HFF-Myc (cell line): ENCODE results near the gene DNAJC15.

Experiments
- DNase-seq: peaks from one replicate; pipeline ENCODE4 v3.0.0-alpha.2; 2011; ENCODE audit warnings: low read depth; ENCODE audit errors: extremely low read depth
- H3K4me3 ChIP-seq: replicated peaks from 2 replicates; pipeline ENCODE4 v1.5.1; 2011; ENCODE audit warnings: low read depth, mild to moderate bottlenecking, control low read depth, low read length
- TF ChIP-seq, protein P1 (sequence below): IDR thresholded peaks from 2 replicates; pipeline ENCODE4 v1.5.1; 2012; ENCODE audit warnings: mild to moderate bottlenecking, low read depth, low read length, control low read depth; ENCODE audit errors: missing control alignments

The DNAJC15 gene

DNA sequence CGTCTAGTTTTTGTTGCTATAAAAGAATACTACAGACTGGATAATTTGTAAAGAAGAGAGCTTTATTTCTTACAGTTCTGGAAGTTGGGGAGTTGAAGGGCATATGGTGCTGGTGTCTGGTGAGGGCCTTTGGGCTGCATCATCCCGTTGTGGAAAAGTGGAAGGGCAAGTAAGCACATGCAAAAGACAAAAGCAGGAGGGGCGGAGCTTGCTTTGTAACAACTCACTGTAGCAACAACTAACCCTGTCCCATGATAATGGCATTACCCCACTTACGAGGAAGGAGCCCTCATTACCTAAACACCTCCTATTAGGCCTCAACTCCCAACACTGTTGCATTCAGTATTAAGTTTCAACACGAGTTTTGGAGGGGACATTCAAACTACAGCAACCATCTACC is 7.2 kb upstream of the DNAJC15 start:
- no peak for DNase-seq
- TF ChIP-seq, protein P1, sequence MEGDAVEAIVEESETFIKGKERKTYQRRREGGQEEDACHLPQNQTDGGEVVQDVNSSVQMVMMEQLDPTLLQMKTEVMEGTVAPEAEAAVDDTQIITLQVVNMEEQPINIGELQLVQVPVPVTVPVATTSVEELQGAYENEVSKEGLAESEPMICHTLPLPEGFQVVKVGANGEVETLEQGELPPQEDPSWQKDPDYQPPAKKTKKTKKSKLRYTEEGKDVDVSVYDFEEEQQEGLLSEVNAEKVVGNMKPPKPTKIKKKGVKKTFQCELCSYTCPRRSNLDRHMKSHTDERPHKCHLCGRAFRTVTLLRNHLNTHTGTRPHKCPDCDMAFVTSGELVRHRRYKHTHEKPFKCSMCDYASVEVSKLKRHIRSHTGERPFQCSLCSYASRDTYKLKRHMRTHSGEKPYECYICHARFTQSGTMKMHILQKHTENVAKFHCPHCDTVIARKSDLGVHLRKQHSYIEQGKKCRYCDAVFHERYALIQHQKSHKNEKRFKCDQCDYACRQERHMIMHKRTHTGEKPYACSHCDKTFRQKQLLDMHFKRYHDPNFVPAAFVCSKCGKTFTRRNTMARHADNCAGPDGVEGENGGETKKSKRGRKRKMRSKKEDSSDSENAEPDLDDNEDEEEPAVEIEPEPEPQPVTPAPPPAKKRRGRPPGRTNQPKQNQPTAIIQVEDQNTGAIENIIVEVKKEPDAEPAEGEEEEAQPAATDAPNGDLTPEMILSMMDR = no peak
- H3K4me3 ChIP-seq = no peak overlapping the region

DNA sequence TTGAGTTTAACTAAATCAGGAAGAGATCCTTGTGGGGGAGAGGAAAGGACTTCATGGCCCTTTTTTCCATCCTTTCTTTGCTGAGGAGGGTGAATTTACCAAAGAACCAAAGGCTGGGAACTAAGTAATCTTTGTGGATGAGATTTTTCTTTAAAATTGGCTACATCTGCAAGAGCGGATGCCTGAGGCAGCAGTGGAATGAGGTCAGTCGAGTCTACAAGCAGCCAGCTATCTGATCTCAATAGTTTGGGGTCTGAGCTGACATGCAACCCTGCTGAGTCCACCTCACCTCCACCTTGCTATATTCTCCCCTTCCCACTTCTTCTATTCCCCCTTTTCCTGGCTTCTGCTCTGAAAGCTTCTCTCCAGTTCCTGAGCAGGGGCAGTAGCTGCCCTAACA is 3.6 kb upstream of the DNAJC15 start:
- no peak for DNase-seq
- H3K4me3 ChIP-seq = no peak overlapping the region
- TF ChIP-seq, protein P1 = no peak

DNA sequence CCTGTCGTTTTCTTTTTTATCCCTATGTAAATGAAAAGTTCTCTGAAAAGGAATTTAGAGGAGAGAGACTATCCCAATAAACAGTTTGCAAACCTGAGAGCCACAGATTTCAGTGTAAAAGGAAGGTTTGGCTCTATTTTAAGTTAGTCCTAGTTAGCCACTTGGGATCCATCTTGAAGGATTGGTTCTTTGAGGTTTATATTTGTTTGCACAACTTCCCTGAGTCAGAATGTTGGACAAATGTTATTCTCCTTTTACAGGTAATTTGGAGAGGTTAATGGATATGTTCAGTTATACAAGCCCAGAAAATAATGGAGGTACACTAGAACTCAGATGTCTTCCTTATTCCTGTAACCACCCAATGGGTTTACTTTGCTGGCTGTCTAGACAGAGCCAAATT is 2.6 kb upstream of the DNAJC15 start:
- H3K4me3 ChIP-seq = no peak overlapping the region
- DNase-seq = no peak
- TF ChIP-seq, protein P1 = no peak

DNA sequence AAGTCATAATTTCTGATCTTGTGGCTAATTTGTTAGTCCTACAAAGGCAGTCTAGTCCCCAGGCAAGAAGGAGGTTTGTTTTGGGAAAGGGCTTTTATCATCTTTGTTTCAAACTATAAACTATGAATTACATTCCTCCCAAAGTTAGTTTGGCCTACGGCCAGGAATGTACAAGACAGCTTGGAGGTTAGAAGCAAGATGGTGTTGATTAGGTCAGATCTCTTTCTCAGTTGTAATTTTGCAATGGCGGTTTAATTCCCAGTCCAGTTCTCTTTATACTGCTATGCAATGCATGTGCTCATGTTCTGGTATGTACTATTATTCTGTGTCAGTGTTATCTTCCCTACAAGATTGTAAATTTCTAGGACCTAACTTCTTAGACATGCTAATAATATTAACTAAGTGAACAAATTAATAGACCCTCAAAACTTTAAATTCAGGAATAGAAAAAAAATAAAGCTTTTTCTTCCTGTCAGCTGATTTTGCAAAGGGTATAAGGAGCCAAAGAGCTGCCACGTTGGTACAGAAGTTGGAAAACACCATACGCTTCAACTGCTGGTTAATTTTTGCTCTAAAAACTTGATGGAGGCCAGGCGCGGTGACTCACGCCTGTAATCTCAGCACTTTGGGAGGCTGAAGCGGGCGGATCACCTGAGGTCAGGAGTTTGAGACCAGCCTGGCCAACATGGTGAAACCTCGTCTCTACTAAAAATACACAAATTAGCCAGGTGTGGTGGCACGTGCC is 1.3 kb upstream of the DNAJC15 start:
- TF ChIP-seq, protein P1 = no peak
- no peak for DNase-seq
- H3K4me3 ChIP-seq = no peak overlapping the region

DNA sequence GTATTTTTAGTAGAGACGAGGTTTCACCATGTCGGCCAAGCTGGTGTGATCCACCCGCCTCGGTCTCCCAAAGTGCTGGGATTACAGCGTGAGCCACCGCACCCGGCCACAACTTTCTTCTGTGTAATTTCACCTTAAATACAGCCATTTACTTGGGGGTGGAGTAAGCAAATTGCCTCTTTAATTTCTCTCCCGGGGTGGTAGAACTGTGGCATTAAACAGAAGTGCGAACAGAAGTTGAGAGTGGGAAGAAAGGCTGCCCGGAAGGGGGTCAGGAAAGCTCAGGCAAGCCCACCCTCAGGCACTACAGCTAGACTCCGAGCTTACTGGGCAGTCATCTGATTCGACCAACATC is 475 bp upstream of the DNAJC15 start:
- peak overlapping the region; percentile 79 for H3K4me3 ChIP-seq

DNA sequence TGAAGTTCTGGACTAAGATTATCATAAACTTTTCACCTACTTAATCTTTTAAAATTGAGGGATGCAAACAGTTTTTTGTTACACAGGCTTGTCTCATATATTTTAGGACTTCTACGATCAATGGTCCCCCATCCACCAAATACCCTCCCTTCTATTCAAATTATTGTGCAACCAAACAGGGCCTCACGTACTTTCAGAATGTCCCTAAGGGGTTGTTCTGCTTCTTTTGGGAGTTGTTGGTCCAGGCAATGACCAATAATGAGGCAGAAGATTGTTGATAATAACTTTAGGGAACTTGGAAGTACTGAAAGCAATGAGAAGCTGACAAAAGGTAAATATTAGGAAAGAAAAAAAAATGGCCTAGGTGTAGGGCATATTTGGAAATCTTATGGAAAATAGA is 2.9 kb downstream of the DNAJC15 start:
- no peak overlapping the region for H3K4me3 ChIP-seq
- TF ChIP-seq, protein P1 = no peak

More for the DNA sequence above, 475 bp upstream of the DNAJC15 start:
- TF ChIP-seq, protein P1 = no peak
- no peak for DNase-seq

DNA sequence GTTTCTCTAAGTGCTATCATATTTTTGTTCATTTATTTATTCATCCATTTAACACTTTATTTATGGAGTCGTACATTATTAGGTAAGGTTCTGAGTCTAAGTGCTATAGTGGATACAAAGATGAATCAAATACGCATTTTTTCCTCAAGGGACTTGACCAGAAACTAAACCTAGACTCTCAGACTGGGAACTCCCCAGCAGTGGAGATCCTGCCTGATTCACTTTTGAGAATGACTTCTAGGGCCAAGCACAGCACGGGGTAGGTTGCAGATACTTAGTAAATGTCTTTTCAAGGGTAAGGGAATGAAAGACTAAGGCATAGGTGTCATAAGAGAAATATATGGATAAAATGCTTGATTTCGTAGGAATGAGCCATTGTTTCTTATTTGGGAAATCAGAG is 7.2 kb downstream of the DNAJC15 start:
- DNase-seq = no peak
- TF ChIP-seq, protein P1 = no peak
- H3K4me3 ChIP-seq = no peak overlapping the region

More for the DNA sequence above, 2.9 kb downstream of the DNAJC15 start:
- DNase-seq = no peak
